ENCODE results near the gene NCAPD2. TPM values are rescaled to one million over a fixed set of nuclear protein-coding genes. Genes with fewer than 3 reads are reported as not detected.

Gene NCAPD2
- total and polyA plus RNA-seq, 2 of the 4 experiments (the other 2 are of a cell fraction) = 35.6 to 57.9 TPM

DNA sequence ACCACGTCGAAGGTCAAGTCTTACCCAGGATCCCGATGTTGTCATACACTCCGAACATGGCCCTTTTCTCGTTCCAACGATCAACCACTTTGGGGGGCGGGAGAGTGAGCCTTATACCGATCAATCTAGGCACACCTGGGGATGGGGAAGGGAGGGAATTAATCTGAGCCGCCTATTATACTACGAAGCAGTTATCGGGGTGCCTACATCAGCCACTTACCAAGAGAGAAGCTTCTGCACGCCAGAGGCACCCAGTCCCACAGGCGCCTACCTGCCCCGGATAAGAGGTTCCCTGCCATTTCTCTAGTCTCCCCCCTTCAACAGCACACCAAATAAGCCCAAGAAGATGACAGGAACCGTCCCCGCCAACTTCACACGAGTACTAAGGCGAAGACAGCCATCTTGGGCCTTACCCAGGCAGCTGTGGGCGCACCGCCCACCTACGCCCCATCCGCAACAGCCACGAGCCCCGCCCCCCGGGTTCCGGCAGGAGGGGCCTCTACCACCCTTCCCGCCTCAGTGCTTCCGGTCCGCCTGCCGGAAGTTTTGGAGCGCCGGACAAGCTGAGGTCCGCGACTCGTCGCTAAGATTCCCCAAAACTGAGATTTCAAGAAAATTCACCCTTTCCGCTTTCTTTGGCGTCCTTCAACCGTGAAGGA is 935 bp upstream of the NCAPD2 start, which contains the start of gene MRPL51:
MRPL51 (minus strand) TSS at position 425 of the 659 bp plus-strand sequence; CDS start at position 299, 126 bp downstream.
- WGBS, 2 experiments (ENCODE audit: extremely low coverage in 2 of 2, insufficient read length in 1 of 2) = no CpG with 5 or more reads among the region's 39 CpGs
- Histone ChIP-seq H3K18ac (ENCODE audit: low read depth, low read length) (peak within 1 kb of the TSS; percentile 73), H3K9me1 (ENCODE audit: insufficient read depth, low read length) (peaks cover 8% of the 10 kb centered on the region), H3K4me1 (ENCODE audit: control insufficient read depth, insufficient read depth, low read length) (no peaks in the 10 kb centered on the region; the same call in 1 of the 2 replicates), H3K4ac (ENCODE audit: low read depth, low read length) (peak within 1 kb of the TSS; percentile 96), H3K36me3 (ENCODE audit: control insufficient read depth, insufficient read depth, low read length) (no peaks in the 10 kb centered on the region; the same call in 1 of the 2 replicates), H2BK15ac (ENCODE audit: low read depth, low read length) (peak within 1 kb of the TSS; percentile 79; the same call in 2 of the 3 replicates), H3K56ac (ENCODE audit: extremely low read depth, insufficient read depth, low read length) (peak within 1 kb of the TSS; percentile 96), H2AK5ac (ENCODE audit: low read depth, low read length) (peak within 1 kb of the TSS; percentile 99), H4K20me1 (ENCODE audit: insufficient read depth, low read length) (peaks cover 4% of the 10 kb centered on the region), H3K27ac (ENCODE audit: insufficient read depth, low read length) (peak within 1 kb of the TSS; percentile 94), H3K4me3 (ENCODE audit: insufficient read depth, low read depth, low read length) (peak within 1 kb of the TSS; percentile 83), H3K4me2 (ENCODE audit: low read depth, low read length) (peak within 1 kb of the TSS; percentile 97), H2AFZ (replicated peaks; ENCODE audit: low read length, poor library complexity) (peak within 1 kb of the TSS; percentile 94), H3K79me1 (ENCODE audit: low read depth in 1 of 2, low read length in 2 of 2) (peaks cover 33 to 45% of the 10 kb centered on the region in 2 experiments), H3K9ac (ENCODE audit: low read depth, low read length) (peak within 1 kb of the TSS; percentile 95), H3K9me3 (ENCODE audit: control insufficient read depth, insufficient read depth, low read length) (no peaks in the 10 kb centered on the region), H4K5ac (ENCODE audit: low read depth, low read length) (peak within 1 kb of the TSS; percentile 89), H4K91ac (ENCODE audit: insufficient read depth, low read depth, low read length) (peak within 1 kb of the TSS; percentile 93), H4K8ac (ENCODE audit: low read depth in 2 of 2, low read length in 2 of 2) (peak within 1 kb of the TSS; percentile 90 to 99), H3K23ac (ENCODE audit: low read depth, low read length) (peak within 1 kb of the TSS; percentile 94), H2AK9ac (replicated peaks; ENCODE audit: low read depth, low read length, poor library complexity) (peak within 1 kb of the TSS; percentile 93), H3K27me3 (ENCODE audit: control insufficient read depth, insufficient read depth, low read length) (no peaks in the 10 kb centered on the region), H2BK20ac (ENCODE audit: low read depth, low read length) (peak within 1 kb of the TSS; percentile 7; the same call in 1 of the 2 replicates), H2BK5ac (ENCODE audit: low read depth, low read length, poor library complexity, severe bottlenecking) (peak within 1 kb of the TSS; percentile 90), H3K14ac (replicated peaks; ENCODE audit: low read depth, low read length) (peak within 1 kb of the TSS; percentile 97), H2BK120ac (ENCODE audit: low read depth, low read length) (peak within 1 kb of the TSS; percentile 67)
- in situ Hi-C loops (cut with MboI; ENCODE audit: low sequenced_read_pairs) = no loop called here
- ATAC-seq (ENCODE audit: low read depth) (peak; percentile 78), DNase-seq (peak; percentile 90)
- ChIA-PET CTCF (interaction anchor here (0.6 to 1.0 kb wide), 2 partner anchors 10 to 43 kb away, joined by 3 read pairs; no protein-coding TSS in a partner anchor), POLR2A (ENCODE audit: unreplicated experiment) (interaction anchor here (0.5 to 0.9 kb wide), 3 partner anchors 11 to 41 kb away, joined by 3 to 8 read pairs (median 3); partner anchors contain the start of gene GAPDH)
- dilution Hi-C loops (cut with HindIII; ENCODE audit: low sequenced_read_pairs, unreplicated experiment) = no loop called here
- intact Hi-C loops (cut with micrococcal nuclease) = loop anchor here (2.0 kb wide), 1 partner anchor 62 kb away; no protein-coding TSS in a partner anchor
- BruUV-seq (replicated peaks) = TSS peak; percentile 100
- TF ChIP-seq NFE2L2 (IDR thresholded peaks at IDR 0.05; ENCODE audit: low read depth, low read length) (no peak), MAZ (IDR thresholded peaks at IDR 0.05; ENCODE audit: borderline replicate concordance, low read depth, low read length) (peak; percentile 78; the same call in 1 of the 2 replicates), CEBPB (IDR thresholded peaks at IDR 0.05; ENCODE audit: low read depth, low read length) (no peak), MAFK (IDR thresholded peaks at IDR 0.05; ENCODE audit: low read depth, low read length) (no peak), RFX5 (IDR thresholded peaks at IDR 0.05; ENCODE audit: low read depth, low read length) (no peak), MXI1 (IDR thresholded peaks at IDR 0.05; ENCODE audit: borderline replicate concordance, low read depth, low read length) (peak; percentile 49; the same call in 1 of the 2 replicates)
- TF ChIP-seq, protein P1, sequence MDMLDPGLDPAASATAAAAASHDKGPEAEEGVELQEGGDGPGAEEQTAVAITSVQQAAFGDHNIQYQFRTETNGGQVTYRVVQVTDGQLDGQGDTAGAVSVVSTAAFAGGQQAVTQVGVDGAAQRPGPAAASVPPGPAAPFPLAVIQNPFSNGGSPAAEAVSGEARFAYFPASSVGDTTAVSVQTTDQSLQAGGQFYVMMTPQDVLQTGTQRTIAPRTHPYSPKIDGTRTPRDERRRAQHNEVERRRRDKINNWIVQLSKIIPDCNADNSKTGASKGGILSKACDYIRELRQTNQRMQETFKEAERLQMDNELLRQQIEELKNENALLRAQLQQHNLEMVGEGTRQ (IDR thresholded peaks at IDR 0.05; ENCODE audit: low read depth, low read length) = no peak
